ENCODE results near the gene TNRC6B. TPM values are rescaled to one million over a fixed set of nuclear protein-coding genes. Genes with fewer than 3 reads are reported as not detected.

The TNRC6B gene
- polyA plus RNA-seq, 1 donor from 2014 or later, result 7.6 TPM

DNA sequence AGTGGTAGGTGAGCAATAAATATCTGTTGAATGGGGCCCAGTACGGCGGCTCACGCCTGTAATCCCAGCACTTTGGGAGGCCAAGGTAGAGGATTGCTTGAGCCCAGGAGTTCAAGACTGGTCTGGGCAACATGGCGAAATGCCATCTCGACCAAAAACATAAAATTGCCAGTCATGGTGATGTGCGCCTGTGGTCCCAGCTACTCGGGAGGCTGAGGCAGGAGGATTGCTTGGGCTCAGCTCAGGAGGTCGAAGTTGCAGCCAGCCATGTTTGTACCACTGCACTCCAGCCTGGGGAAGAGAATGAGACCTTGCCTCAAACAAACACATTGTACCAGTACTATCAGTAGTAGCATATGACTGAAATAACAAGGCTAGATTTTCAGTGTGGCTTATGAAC lies 196.8 kb downstream of the TNRC6B start:
- H3K9ac ChIP-seq (ENCODE audit: low read length), result no peak overlapping the region
- H3K79me2 ChIP-seq (replicated peaks; ENCODE audit: insufficient read depth, low read length), result no peaks in the 10 kb centered on the region
- H3K9me2 ChIP-seq (ENCODE audit: insufficient read depth, low read length), result no peaks in the 10 kb centered on the region
- H3K4me3 ChIP-seq (ENCODE audit: low read length), result no peak overlapping the region
- no peaks in the 10 kb centered on the region for H4K20me1 ChIP-seq (ENCODE audit: insufficient read depth)
- H3K4me2 ChIP-seq (ENCODE audit: low read length), result no peak overlapping the region
- no peaks in the 10 kb centered on the region for H3K9me3 ChIP-seq (ENCODE audit: low read length)
- H3K36me3 ChIP-seq (ENCODE audit: insufficient read depth, low read length), result no peaks in the 10 kb centered on the region
- no peaks in the 10 kb centered on the region for H3K27me3 ChIP-seq (ENCODE audit: insufficient read depth, low read depth, low read length)
- no peaks in the 10 kb centered on the region for H3F3A ChIP-seq (ENCODE audit: insufficient read depth, low read length, poor library complexity, severe bottlenecking)
- H2AFZ ChIP-seq (ENCODE audit: low read depth, low read length), result no peak overlapping the region
- TF ChIP-seq POLR2AphosphoS5 (IDR thresholded peaks at IDR 0.05) (no peak), SMC3 (conservative IDR thresholded peaks at IDR 0.05; ENCODE audit: poor library complexity) (no peak), EZH2 (IDR thresholded peaks at IDR 0.05; ENCODE audit: borderline replicate concordance, insufficient read depth, low read length, poor library complexity, severe bottlenecking) (no peak)
- TF ChIP-seq, protein P1, sequence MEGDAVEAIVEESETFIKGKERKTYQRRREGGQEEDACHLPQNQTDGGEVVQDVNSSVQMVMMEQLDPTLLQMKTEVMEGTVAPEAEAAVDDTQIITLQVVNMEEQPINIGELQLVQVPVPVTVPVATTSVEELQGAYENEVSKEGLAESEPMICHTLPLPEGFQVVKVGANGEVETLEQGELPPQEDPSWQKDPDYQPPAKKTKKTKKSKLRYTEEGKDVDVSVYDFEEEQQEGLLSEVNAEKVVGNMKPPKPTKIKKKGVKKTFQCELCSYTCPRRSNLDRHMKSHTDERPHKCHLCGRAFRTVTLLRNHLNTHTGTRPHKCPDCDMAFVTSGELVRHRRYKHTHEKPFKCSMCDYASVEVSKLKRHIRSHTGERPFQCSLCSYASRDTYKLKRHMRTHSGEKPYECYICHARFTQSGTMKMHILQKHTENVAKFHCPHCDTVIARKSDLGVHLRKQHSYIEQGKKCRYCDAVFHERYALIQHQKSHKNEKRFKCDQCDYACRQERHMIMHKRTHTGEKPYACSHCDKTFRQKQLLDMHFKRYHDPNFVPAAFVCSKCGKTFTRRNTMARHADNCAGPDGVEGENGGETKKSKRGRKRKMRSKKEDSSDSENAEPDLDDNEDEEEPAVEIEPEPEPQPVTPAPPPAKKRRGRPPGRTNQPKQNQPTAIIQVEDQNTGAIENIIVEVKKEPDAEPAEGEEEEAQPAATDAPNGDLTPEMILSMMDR (IDR thresholded peaks at IDR 0.05; ENCODE audit: poor library complexity, severe bottlenecking), result no peak
- H3K27ac ChIP-seq (ENCODE audit: low read length), result no peak overlapping the region

GRCh38 chr22:40376149-40376548 lies 198.4 kb downstream of the TNRC6B start:
- Histone ChIP-seq H4K20me1 (ENCODE audit: insufficient read depth) (no peaks in the 10 kb centered on the region), H3K9ac (ENCODE audit: low read length) (no peak overlapping the region), H3F3A (ENCODE audit: insufficient read depth, low read length, poor library complexity, severe bottlenecking) (no peaks in the 10 kb centered on the region), H3K9me2 (ENCODE audit: insufficient read depth, low read length) (no peaks in the 10 kb centered on the region), H3K4me2 (ENCODE audit: low read length) (no peak overlapping the region), H3K4me3 (ENCODE audit: low read length) (no peak overlapping the region), H3K9me3 (ENCODE audit: low read length) (no peaks in the 10 kb centered on the region), H3K27me3 (ENCODE audit: insufficient read depth, low read depth, low read length) (no peaks in the 10 kb centered on the region), H3K27ac (ENCODE audit: low read length) (no peak overlapping the region), H2AFZ (ENCODE audit: low read depth, low read length) (no peak overlapping the region), H3K79me2 (replicated peaks; ENCODE audit: insufficient read depth, low read length) (no peaks in the 10 kb centered on the region), H3K36me3 (ENCODE audit: insufficient read depth, low read length) (no peaks in the 10 kb centered on the region)
- no peak for TF ChIP-seq MXI1 (conservative IDR thresholded peaks at IDR 0.05; ENCODE audit: poor library complexity, severe bottlenecking)
- TF ChIP-seq POLR2AphosphoS5 (IDR thresholded peaks at IDR 0.05), result no peak
- no peak for TF ChIP-seq EZH2 (IDR thresholded peaks at IDR 0.05; ENCODE audit: borderline replicate concordance, insufficient read depth, low read length, poor library complexity, severe bottlenecking)
- TF ChIP-seq EP300 (conservative IDR thresholded peaks at IDR 0.05; ENCODE audit: poor library complexity, severe bottlenecking), result no peak
- TF ChIP-seq TAF1 (IDR thresholded peaks at IDR 0.05; ENCODE audit: low read depth), result no peak
- no peak for TF ChIP-seq REST (IDR thresholded peaks at IDR 0.05; ENCODE audit: borderline replicate concordance)
- no peak for TF ChIP-seq SMC3 (conservative IDR thresholded peaks at IDR 0.05; ENCODE audit: poor library complexity)
- no peak for TF ChIP-seq RAD21 (conservative IDR thresholded peaks at IDR 0.05)
- TF ChIP-seq, protein P1 (IDR thresholded peaks at IDR 0.05; ENCODE audit: poor library complexity, severe bottlenecking), result no peak

Data from neural cell (in vitro differentiated cells).